CD14-positive monocyte (primary cell): ENCODE results near the gene TLR10. TPM values are rescaled to one million over a fixed set of nuclear protein-coding genes. Genes with fewer than 3 reads are reported as not detected.

ENCODE experiments used
- DNase-seq, 3 donors: peaks; one replicate each; pipeline ENCODE4 v3.0.0-alpha.2; 2011 to 2022
- H2AFZ ChIP-seq: 2 replicates; pipeline ENCODE4 v1.6.0; 2012; ENCODE audit warnings: mild to moderate bottlenecking, low read depth, low read length, inconsistent platforms; ENCODE audit not compliant: insufficient read depth, poor library complexity, severe bottlenecking
- H3K27ac ChIP-seq, 2 donors: 1 replicate in 1 of 2; 2 replicates in 1 of 2; pipeline ENCODE4 v1.5.1; 2012 to 2013; ENCODE audit warnings: low read length in 2 of 2, control low read depth in 1 of 2, inconsistent platforms in 1 of 2, low read depth in 1 of 2, mild to moderate bottlenecking in 1 of 2
- H3K27me3 ChIP-seq, 2 donors: one replicate each; pipeline versions ENCODE4 v1.6.0 to v1.6.1; 2011 to 2013; ENCODE audit warnings: low read length in 2 of 2; ENCODE audit not compliant: control insufficient read depth in 2 of 2, insufficient read depth in 2 of 2
- H3K36me3 ChIP-seq, 2 donors: replicated peaks in 1 of 2; 1 replicate in 1 of 2; 2 replicates in 1 of 2; pipeline versions ENCODE4 v1.5.1 to v1.6.1; 2012 to 2013; ENCODE audit warnings: low read length in 2 of 2, control low read depth in 1 of 2, inconsistent platforms in 1 of 2, mild to moderate bottlenecking in 1 of 2; ENCODE audit not compliant: insufficient read depth in 2 of 2, control insufficient read depth in 1 of 2
- H3K4me1 ChIP-seq, 2 donors: 1 replicate in 1 of 2; 2 replicates in 1 of 2; pipeline versions ENCODE4 v1.5.1 to v1.6.1; 2012 to 2013; ENCODE audit warnings: low read length in 2 of 2, control low read depth in 1 of 2, inconsistent platforms in 1 of 2, mild to moderate bottlenecking in 1 of 2, moderate library complexity in 1 of 2; ENCODE audit not compliant: insufficient read depth in 2 of 2, control insufficient read depth in 1 of 2
- H3K4me2 ChIP-seq: replicated peaks from 2 replicates; pipeline ENCODE3; 2012; ENCODE audit warnings: low read length, moderate library complexity, mild to moderate bottlenecking; ENCODE audit not compliant: poor library complexity, severe bottlenecking; ENCODE audit errors: extremely low read depth
- H3K4me3 ChIP-seq, 3 experiments: fragments of 200-600 bp in 1 of 3; sonication (generic) in 1 of 3; replicated peaks in 1 of 3; 1 replicate in 2 of 3; 2 replicates in 1 of 3; pipeline ENCODE4 v1.5.1; 2011 to 2013; ENCODE audit warnings: low read length in 3 of 3, mild to moderate bottlenecking in 3 of 3, control low read depth in 2 of 3, low read depth in 2 of 3, inconsistent platforms in 1 of 3, moderate library complexity in 1 of 3
- H3K79me2 ChIP-seq: 2 replicates; pipeline ENCODE4 v1.6.0; 2012; ENCODE audit warnings: mild to moderate bottlenecking, control low read depth, inconsistent platforms, low read length, moderate library complexity; ENCODE audit not compliant: insufficient read depth
- H3K9ac ChIP-seq: 2 replicates; pipeline ENCODE4 v1.6.0; 2017; ENCODE audit warnings: low read length, mild to moderate bottlenecking; ENCODE audit not compliant: insufficient read depth, poor library complexity, severe bottlenecking
- H3K9me3 ChIP-seq, 2 donors: replicated peaks in 1 of 2; 1 replicate in 1 of 2; 2 replicates in 1 of 2; pipeline versions ENCODE4 v1.5.1 to v1.6.1; 2012 to 2013; ENCODE audit warnings: low read length in 2 of 2, control low read depth in 1 of 2; ENCODE audit not compliant: control insufficient read depth in 1 of 2, insufficient read depth in 1 of 2
- H4K20me1 ChIP-seq: 2 replicates; pipeline ENCODE4 v1.6.0; 2012; ENCODE audit warnings: mild to moderate bottlenecking, low read length, control low read depth, moderate library complexity; ENCODE audit not compliant: insufficient read depth
- H3K27ac Mint-ChIP-seq, 7 donors: one replicate each; pipeline ENCODE4 v1.8.0; 2020; ENCODE audit warnings: mild to moderate bottlenecking in 7 of 7, mixed read lengths in 7 of 7, moderate library complexity in 6 of 7, inconsistent platforms in 2 of 7
- H3K27me3 Mint-ChIP-seq, 3 donors: one replicate each; pipeline ENCODE4 v1.8.0; 2021 to 2022; ENCODE audit warnings: low read depth in 3 of 3, mild to moderate bottlenecking in 3 of 3, mixed read lengths in 3 of 3, moderate library complexity in 3 of 3, inconsistent platforms in 1 of 3
- H3K36me3 Mint-ChIP-seq, 2 donors: one replicate each; pipeline ENCODE4 v1.8.0; 2020; ENCODE audit warnings: mixed read lengths in 2 of 2, inconsistent platforms in 1 of 2, mild to moderate bottlenecking in 1 of 2
- H3K4me1 Mint-ChIP-seq: one replicate; pipeline ENCODE4 v1.8.0; 2020; ENCODE audit warnings: mild to moderate bottlenecking, mixed read lengths
- H3K4me3 Mint-ChIP-seq, 2 donors: one replicate each; pipeline ENCODE4 v1.8.0; 2020; ENCODE audit warnings: mild to moderate bottlenecking in 2 of 2, mixed read lengths in 2 of 2, moderate library complexity in 1 of 2
- H3K9me3 Mint-ChIP-seq, 7 donors: one replicate each; pipeline ENCODE4 v1.8.0; 2020 to 2022; ENCODE audit warnings: mixed read lengths in 7 of 7, mild to moderate bottlenecking in 6 of 7, moderate library complexity in 6 of 7, inconsistent platforms in 2 of 7
- CTCF ChIP-seq: fragments of 200-600 bp; IDR thresholded peaks from one replicate; pipeline ENCODE4 v1.8.0; 2022; ENCODE audit warnings: antibody characterized with exemption, mild to moderate bottlenecking
- WGBS: methylation state at CpG from one replicate; pipeline ENCODE4 v1.1.5; 2013; ENCODE audit warnings: missing lambda C conversion rate; ENCODE audit not compliant: insufficient coverage; 5-methylcytosine and 5-hydroxymethylcytosine counted together
- intact Hi-C, 2 donors: fragments of 100-400 bp; cut with micrococcal nuclease; formaldehyde crosslinking; loops; one replicate each; pipeline versions ENCODE4 v1.15.0 to v1.15.1; 2023
- polyA plus RNA-seq, 3 donors: library from polyadenylated mRNA; depleted of rRNA in 1 of 3; unstranded in 2 of 3; stranded (reverse) in 1 of 3; fragments of 300-500 nt in 2 of 3; fragments of >200 nt in 1 of 3; fragmentation: Illumina TruSeq in 2 of 3; gene quantifications; 1 replicate in 2 of 3; 2 replicates in 1 of 3; pipeline ENCODE4 v1.2.3, GENCODE V29; 2012 to 2021

The TLR10 gene
- polyA plus RNA-seq, 3 donors, result 1.1 to 1.2 (median 1.1) TPM

DNA sequence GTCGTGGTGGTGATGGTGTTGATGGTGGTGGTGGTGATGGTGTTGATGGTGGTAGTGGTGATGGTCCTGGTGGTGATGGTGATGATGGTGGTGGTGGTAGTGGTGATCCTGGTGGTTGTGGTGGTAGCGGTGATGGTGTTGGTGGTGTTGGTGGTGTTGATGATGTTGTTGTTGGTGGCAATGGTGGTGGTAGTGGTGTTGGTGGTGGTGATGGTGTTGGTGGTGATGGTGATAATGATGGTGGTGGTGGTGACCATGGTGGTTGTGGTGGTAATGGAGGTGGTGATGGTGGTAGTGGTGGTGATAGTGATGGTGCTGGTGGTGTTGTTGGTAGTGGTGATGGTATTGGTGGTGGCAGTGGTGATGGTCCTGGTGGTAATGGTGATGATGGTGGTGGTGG, 49.1 kb downstream of the TLR10 start:
- Histone ChIP-seq H3K27ac (no peak overlapping the region), H2AFZ (no peak overlapping the region), H3K9me3 (peaks cover 0 to 3% of the 10 kb centered on the region in 2 donors), H3K79me2 (no peaks in the 10 kb centered on the region), H3K4me2 (no peak overlapping the region), H3K4me1 (peaks cover 10 to 23% of the 10 kb centered on the region in 2 donors), H4K20me1 (no peaks in the 10 kb centered on the region), H3K4me3 (no peak overlapping the region), H3K36me3 (no peaks in the 10 kb centered on the region), H3K27me3 (no peaks in the 10 kb centered on the region), H3K9ac (no peak overlapping the region)
- 95% methylated on average over 2 of the region's 2 CpGs for WGBS
- peaks cover 0 to 11% (median 4%) of the 10 kb centered on the region in 7 donors for H3K9me3 Mint-ChIP-seq
- DNase-seq, result no peak
- no peak for TF ChIP-seq CTCF
- intact Hi-C loops, result loop anchor here in 1 of 2 donors (5.0 kb wide), 1 partner anchor 551 kb away; no protein-coding TSS in a partner anchor
- H3K4me1 Mint-ChIP-seq, result peaks cover 14% of the 10 kb centered on the region
- H3K27me3 Mint-ChIP-seq, result peaks cover 0 to 4% (median 3%) of the 10 kb centered on the region in 3 donors
- H3K36me3 Mint-ChIP-seq, result no peaks in the 10 kb centered on the region
- peak overlapping the region in 2 of 7 donors; percentile 37 to 91 for H3K27ac Mint-ChIP-seq
- H3K4me3 Mint-ChIP-seq, result no peak overlapping the region

- H3K4me1 Mint-ChIP-seq, result peaks cover 20% of the 10 kb centered on the region
Measured at GRCh38 chr4:38730830-38731646, 51.8 kb downstream of the TLR10 start.

More at GRCh38 chr4:38730830-38731646, 51.8 kb downstream of the TLR10 start:
- no peak overlapping the region for H3K9ac ChIP-seq
- no peak overlapping the region for H3K4me2 ChIP-seq
- H3K27me3 ChIP-seq, result no peaks in the 10 kb centered on the region
- intact Hi-C loops, result loop anchor here (2.0 to 5.0 kb wide), 3 partner anchors 549 to 668 kb away; no protein-coding TSS in a partner anchor
- no peak overlapping the region for H3K27ac ChIP-seq
- H3K79me2 ChIP-seq, result no peaks in the 10 kb centered on the region
- no peak overlapping the region for H3K4me3 ChIP-seq
- peak overlapping the region; percentile 38 for H2AFZ ChIP-seq
- no peaks in the 10 kb centered on the region for H3K36me3 ChIP-seq
- H3K9me3 Mint-ChIP-seq, result peaks cover 0 to 11% (median 4%) of the 10 kb centered on the region in 7 donors
- DNase-seq, result peak; percentile 62 to 75 (median 67)
- H3K27ac Mint-ChIP-seq, result no peak overlapping the region
- peaks cover 0 to 3% of the 10 kb centered on the region in 2 donors for H3K9me3 ChIP-seq
- H3K27me3 Mint-ChIP-seq, result peaks cover 0 to 4% (median 2%) of the 10 kb centered on the region in 3 donors
- H4K20me1 ChIP-seq, result no peaks in the 10 kb centered on the region
- H3K36me3 Mint-ChIP-seq, result no peaks in the 10 kb centered on the region
- 39% methylated on average over 16 of the region's 23 CpGs for WGBS
- peak; percentile 99 for TF ChIP-seq CTCF
- peaks cover 14 to 29% of the 10 kb centered on the region in 2 donors for H3K4me1 ChIP-seq
- H3K4me3 Mint-ChIP-seq, result no peak overlapping the region
